GM20000 (cell line): ENCODE data around the gene PYGM.

Experiments
- DNase-seq: peaks from one replicate; pipeline ENCODE4 v3.0.0; 2012; ENCODE audit warnings: low spot score
- CTCF ChIP-seq: IDR thresholded peaks from 2 replicates; pipeline ENCODE4 v1.5.1; 2012; ENCODE audit warnings: mild to moderate bottlenecking, control low read depth; ENCODE audit errors: extremely low read depth, missing control alignments

PYGM gene

GRCh38 chr11:64754124-64754918, 5.5 kb downstream of the PYGM start:
- no peak for TF ChIP-seq CTCF
- no peak for DNase-seq

- TF ChIP-seq CTCF, result no peak
- DNase-seq, result no peak
Measured at GRCh38 chr11:64753380-64754123, 6.2 kb downstream of the PYGM start.

GRCh38 chr11:64753019-64753379, 6.8 kb downstream of the PYGM start:
- no peak for TF ChIP-seq CTCF
- no peak for DNase-seq

GRCh38 chr11:64752175-64752970, 7.4 kb downstream of the PYGM start:
- no peak for TF ChIP-seq CTCF
- no peak for DNase-seq

GRCh38 chr11:64751580-64751979, 8.2 kb downstream of the PYGM start:
- no peak for DNase-seq
- TF ChIP-seq CTCF, result no peak

GRCh38 chr11:64751136-64751535, 8.6 kb downstream of the PYGM start:
- no peak for TF ChIP-seq CTCF
- DNase-seq, result no peak

- TF ChIP-seq CTCF, result no peak
- no peak for DNase-seq
Measured at GRCh38 chr11:64750361-64751054, 9.3 kb downstream of the PYGM start.
